ENCODE data around the gene MAPK10.

Gene MAPK10

DNA sequence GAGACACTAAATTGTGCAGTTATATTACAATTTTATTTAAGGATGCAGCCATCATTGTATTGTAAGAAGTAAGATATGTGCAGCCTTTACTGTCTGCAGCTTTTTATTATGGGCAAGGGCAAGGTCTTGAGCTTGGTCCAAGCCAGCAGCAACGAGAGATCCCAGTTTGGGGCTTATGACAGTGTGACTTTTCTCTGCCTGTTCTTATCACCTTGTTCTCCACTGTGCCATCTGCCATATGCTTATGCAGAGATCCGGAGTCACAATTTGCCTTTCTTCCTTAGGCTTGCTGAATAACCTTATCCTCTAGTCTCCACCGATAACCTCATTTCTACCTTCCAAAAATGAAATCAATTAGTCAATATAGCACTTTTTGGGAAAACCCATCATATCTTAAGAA is 30.4 kb downstream of the MAPK10 start:
- no peaks in the 10 kb centered on the region for H3K4me1 ChIP-seq
- DNase-seq = no peak
- TF ChIP-seq, protein P1, sequence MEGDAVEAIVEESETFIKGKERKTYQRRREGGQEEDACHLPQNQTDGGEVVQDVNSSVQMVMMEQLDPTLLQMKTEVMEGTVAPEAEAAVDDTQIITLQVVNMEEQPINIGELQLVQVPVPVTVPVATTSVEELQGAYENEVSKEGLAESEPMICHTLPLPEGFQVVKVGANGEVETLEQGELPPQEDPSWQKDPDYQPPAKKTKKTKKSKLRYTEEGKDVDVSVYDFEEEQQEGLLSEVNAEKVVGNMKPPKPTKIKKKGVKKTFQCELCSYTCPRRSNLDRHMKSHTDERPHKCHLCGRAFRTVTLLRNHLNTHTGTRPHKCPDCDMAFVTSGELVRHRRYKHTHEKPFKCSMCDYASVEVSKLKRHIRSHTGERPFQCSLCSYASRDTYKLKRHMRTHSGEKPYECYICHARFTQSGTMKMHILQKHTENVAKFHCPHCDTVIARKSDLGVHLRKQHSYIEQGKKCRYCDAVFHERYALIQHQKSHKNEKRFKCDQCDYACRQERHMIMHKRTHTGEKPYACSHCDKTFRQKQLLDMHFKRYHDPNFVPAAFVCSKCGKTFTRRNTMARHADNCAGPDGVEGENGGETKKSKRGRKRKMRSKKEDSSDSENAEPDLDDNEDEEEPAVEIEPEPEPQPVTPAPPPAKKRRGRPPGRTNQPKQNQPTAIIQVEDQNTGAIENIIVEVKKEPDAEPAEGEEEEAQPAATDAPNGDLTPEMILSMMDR (IDR thresholded peaks at IDR 0.05) = no peak
- H3K36me3 ChIP-seq = no peaks in the 10 kb centered on the region
- no peaks in the 10 kb centered on the region for H3K27me3 ChIP-seq
- intact Hi-C loops (cut with DNase I; ENCODE audit: low total_unique reads) = no loop called here
- H3K27ac ChIP-seq = no peak overlapping the region
- H3K9me3 ChIP-seq = no peaks in the 10 kb centered on the region
- no peak overlapping the region for H3K4me3 ChIP-seq

DNA sequence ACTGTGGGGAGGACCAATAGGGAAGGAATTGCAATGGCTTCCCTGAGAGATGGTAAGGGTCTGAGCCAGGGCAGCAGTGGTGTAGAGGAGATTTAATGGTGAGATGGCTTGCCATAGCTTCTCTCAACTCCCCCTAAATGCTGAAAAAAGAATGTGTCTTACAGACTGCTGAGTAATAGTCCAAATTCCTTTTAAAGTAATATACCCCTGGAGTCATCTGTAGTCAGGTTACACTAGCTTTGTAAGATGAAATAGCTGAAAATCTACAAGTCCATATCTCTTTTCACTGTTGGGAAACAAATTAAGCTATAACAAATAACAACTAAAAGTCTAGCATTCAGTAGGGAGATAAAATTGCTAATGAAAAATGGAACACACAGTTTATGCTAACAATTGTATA is 33.5 kb downstream of the MAPK10 start:
- no peaks in the 10 kb centered on the region for H3K27me3 ChIP-seq
- H3K4me3 ChIP-seq = no peak overlapping the region
- H3K27ac ChIP-seq = no peak overlapping the region
- TF ChIP-seq, protein P1 (IDR thresholded peaks at IDR 0.05) = no peak
- H3K9me3 ChIP-seq = no peaks in the 10 kb centered on the region
- no peaks in the 10 kb centered on the region for H3K4me1 ChIP-seq
- H3K36me3 ChIP-seq = no peaks in the 10 kb centered on the region
- intact Hi-C loops (cut with DNase I; ENCODE audit: low total_unique reads) = no loop called here
- no peak for DNase-seq

DNA sequence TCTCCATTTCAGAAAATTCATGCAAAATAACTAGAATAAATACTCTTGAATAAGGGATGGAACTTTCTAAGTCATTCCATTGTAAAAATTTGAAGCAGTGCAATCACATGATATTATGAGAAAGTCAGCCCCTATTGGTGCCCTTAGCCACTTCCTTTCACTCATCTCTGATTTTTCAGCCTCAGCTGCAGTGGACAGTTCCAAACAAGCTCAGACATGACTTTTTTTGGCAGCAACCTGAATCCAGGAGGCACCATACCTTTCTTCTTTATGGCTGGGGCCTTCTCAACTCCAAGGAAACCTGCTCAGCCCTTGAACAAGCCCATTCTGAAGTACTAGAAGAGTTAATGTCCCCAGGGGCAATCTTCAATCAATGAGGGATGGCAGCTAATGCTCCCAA is 40.5 kb downstream of the MAPK10 start:
- H3K36me3 ChIP-seq = no peaks in the 10 kb centered on the region
- H3K9me3 ChIP-seq = no peaks in the 10 kb centered on the region
- TF ChIP-seq, protein P1 (IDR thresholded peaks at IDR 0.05) = no peak
- intact Hi-C loops (cut with DNase I; ENCODE audit: low total_unique reads) = no loop called here
- no peaks in the 10 kb centered on the region for H3K4me1 ChIP-seq
- DNase-seq = no peak
- no peak overlapping the region for H3K4me3 ChIP-seq
- no peaks in the 10 kb centered on the region for H3K27me3 ChIP-seq
- no peak overlapping the region for H3K27ac ChIP-seq

DNA sequence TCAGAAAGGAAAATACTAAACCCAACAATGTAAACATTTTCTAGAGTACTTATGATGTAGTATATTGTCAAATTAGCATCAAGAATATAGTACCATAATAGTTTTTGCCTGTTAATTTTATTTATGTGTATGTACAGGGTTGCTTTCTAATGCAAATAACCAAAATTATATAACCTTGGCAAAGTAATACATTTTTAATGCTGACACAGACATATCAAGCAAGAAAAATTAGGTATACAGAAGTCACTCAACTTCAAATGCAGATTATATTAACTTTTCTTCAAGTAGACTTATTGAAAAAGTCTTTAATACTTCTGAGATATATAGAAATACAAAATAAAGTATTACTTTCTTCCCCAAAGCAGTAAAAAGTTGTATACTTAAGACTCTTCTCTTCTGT is 44.3 kb downstream of the MAPK10 start:
- Histone ChIP-seq H3K9me3 (no peaks in the 10 kb centered on the region), H3K27me3 (no peaks in the 10 kb centered on the region), H3K27ac (no peak overlapping the region), H3K36me3 (no peaks in the 10 kb centered on the region), H3K4me1 (no peaks in the 10 kb centered on the region), H3K4me3 (no peak overlapping the region)
- TF ChIP-seq, protein P1 (IDR thresholded peaks at IDR 0.05) = no peak
- no peak for DNase-seq
- intact Hi-C loops (cut with DNase I; ENCODE audit: low total_unique reads) = no loop called here

DNA sequence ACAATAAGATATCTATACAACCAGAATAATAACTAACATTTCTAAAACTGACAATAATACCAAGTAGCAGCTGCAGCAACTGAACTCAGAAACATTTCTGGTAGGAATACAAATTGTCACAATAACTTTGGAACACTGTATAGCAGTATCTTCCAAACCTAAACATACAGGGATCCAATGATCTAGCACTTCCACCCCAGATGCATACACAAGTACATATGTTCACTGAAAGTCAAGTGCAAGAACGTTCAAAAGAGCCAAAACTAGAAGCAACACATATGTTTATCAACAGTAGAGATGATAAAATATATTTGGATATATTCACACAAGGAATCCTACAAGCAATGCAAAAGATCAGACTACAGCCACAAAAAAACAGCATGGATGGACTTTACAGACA is 46.2 kb downstream of the MAPK10 start:
- H3K36me3 ChIP-seq = no peaks in the 10 kb centered on the region
- intact Hi-C loops (cut with DNase I; ENCODE audit: low total_unique reads) = no loop called here
- H3K4me3 ChIP-seq = no peak overlapping the region
- no peak for DNase-seq
- H3K27ac ChIP-seq = no peak overlapping the region
- TF ChIP-seq, protein P1 (IDR thresholded peaks at IDR 0.05) = no peak
- no peaks in the 10 kb centered on the region for H3K27me3 ChIP-seq
- no peaks in the 10 kb centered on the region for H3K4me1 ChIP-seq
- no peaks in the 10 kb centered on the region for H3K9me3 ChIP-seq

DNA sequence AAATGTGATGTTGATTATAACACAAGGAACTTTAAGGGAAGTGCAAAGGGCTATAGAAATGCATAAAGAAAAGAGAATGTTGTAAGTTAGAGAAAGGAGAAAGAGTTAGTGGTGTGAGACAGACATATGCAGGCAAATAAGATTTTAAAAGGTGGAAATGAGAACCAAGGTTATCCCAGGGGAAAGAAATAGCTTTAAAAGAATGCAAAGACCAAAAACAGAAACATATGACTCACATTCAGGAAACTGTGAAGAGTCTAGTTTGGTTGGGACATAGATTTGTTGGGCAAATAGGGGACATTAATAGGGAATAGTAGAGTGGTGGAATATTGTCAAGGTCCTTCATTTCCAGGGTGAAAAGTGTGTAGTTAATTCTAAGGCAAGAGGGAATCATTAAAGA is 52.4 kb downstream of the MAPK10 start:
- TF ChIP-seq, protein P1 (IDR thresholded peaks at IDR 0.05) = no peak
- intact Hi-C loops (cut with DNase I; ENCODE audit: low total_unique reads) = no loop called here
- Histone ChIP-seq H3K9me3 (no peaks in the 10 kb centered on the region), H3K27ac (no peak overlapping the region), H3K36me3 (no peaks in the 10 kb centered on the region), H3K4me3 (no peak overlapping the region), H3K4me1 (no peaks in the 10 kb centered on the region), H3K27me3 (no peaks in the 10 kb centered on the region)
- no peak for DNase-seq

Measured in tibial artery (tissue), 4 donors.